GM18505 (cell line): ENCODE measurements around the gene CLSTN2.

Source experiments
- ATAC-seq: cut with Tn5 transposase; IDR thresholded peaks from one replicate; pipeline ENCODE4 v1.9.1; 2021; ENCODE audit not compliant: unreplicated experiment
- POLR2A ChIP-seq: IDR thresholded peaks from 4 replicates; pipeline ENCODE4 v1.6.1; 2011; ENCODE audit warnings: borderline replicate concordance; ENCODE audit not compliant: insufficient read depth, insufficient read length; ENCODE audit errors: extremely low read depth

The CLSTN2 gene

GRCh38 chr3:140522653-140523380 is 587.8 kb downstream of the CLSTN2 start:
- TF ChIP-seq POLR2A = no peak
- ATAC-seq = no peak

DNA sequence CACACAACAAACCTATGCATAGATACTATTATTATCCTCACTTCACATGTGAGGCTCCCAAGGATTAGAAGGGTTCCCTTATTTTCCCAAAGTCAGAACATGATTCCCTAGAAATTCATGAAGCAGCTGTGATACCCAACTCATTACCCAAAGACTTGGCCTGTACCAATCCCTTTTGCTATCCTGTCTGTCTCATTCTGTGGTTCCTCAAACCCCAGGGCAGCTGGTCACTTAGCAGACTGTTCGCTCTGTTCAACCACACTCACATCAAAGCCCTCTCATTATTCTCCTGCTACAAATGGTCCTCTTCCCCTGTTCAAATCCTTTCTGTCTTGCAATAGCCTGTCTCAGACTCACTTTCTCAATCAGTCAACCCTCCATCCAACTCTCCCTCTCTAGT is 588.6 kb downstream of the CLSTN2 start:
- ATAC-seq = no peak
- no peak for TF ChIP-seq POLR2A

DNA sequence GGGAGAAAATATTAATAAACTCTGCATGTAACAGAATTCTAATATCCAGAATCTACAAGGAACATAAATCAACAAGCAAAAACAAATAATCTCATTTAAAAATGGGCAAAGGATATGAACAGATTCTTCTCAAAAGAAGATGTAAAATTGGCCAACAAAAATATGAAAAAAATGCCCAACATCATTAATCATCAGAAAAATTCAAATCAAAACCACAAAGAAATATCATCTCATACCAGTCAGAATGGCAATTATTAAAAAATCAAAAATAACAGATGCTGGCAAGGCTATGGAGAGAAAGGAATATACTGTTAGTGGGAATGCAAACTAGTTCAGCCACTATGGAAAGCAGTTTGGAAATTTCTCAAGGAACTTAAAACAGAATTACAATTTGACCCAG is 592.2 kb downstream of the CLSTN2 start:
- TF ChIP-seq POLR2A = no peak
- no peak for ATAC-seq

GRCh38 chr3:140529096-140529495 is 594.1 kb downstream of the CLSTN2 start:
- ATAC-seq = no peak
- no peak for TF ChIP-seq POLR2A

DNA sequence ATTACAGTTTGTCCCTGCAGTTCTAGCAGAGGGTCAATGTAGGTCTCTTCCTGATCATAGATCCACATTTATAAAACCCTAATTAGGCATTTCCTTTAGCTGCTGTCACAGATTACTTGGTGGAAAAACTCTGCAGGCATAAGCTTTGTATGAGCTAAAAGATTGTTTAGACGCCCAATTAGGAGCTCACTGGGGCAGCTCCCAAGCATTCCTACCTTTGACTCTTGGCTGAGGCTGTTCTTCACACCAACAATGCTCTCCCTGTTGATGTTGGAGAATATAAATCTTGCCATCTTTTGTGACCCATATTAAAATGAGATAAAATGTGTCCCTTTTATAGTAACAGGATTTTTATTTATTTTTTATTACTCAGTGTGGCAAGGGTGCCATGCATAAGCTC is 594.6 kb downstream of the CLSTN2 start:
- TF ChIP-seq POLR2A = no peak
- no peak for ATAC-seq

DNA sequence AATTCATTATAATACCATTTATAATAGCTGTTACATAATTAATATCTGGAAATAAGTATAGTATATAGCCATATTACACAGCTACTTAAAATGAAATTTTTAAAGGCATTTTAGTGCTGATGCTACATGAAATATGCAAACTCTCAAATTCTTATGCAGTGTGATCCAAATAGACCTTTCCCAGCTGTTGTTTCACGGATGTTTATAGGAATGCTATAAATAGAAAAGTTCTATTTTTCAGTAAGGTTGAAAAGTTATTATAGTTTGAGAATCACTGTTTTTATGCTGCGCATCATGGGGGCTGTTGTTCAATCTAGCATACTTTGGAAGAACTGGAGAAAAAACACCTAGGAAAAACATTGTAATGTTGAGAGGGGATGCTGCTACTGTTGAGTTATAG is 595.1 kb downstream of the CLSTN2 start:
- TF ChIP-seq POLR2A = no peak
- ATAC-seq = no peak

GRCh38 chr3:140530603-140531002 is 595.6 kb downstream of the CLSTN2 start:
- ATAC-seq = no peak
- no peak for TF ChIP-seq POLR2A

- ATAC-seq = no peak
- TF ChIP-seq POLR2A = no peak
Observed at GRCh38 chr3:140532793-140533330, 597.9 kb downstream of the CLSTN2 start.

GRCh38 chr3:140536926-140537726 is 602.1 kb downstream of the CLSTN2 start:
- ATAC-seq = no peak
- no peak for TF ChIP-seq POLR2A

- no peak for TF ChIP-seq POLR2A
- ATAC-seq = no peak
Observed at GRCh38 chr3:140537727-140538082, 602.7 kb downstream of the CLSTN2 start.

DNA sequence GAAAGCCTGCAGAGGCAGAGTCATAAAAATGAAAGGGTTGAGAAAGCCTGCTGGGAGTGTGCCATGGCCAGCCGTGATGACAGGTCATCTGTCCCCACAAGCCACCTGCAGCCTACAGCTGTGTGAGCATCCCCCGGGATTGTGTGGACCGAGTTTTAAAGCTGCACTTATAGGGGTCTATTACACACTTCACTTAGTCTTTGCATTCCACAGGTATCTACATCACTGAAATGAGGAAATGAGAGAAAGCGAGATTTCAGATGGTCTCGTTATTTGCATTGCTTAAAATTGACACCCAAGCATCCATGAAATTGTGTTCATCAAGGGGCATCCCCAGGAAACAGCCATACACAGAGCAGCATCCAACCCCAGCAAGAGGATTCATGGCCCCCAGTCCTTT is 605.3 kb downstream of the CLSTN2 start:
- TF ChIP-seq POLR2A = no peak
- ATAC-seq = peak; percentile 80

DNA sequence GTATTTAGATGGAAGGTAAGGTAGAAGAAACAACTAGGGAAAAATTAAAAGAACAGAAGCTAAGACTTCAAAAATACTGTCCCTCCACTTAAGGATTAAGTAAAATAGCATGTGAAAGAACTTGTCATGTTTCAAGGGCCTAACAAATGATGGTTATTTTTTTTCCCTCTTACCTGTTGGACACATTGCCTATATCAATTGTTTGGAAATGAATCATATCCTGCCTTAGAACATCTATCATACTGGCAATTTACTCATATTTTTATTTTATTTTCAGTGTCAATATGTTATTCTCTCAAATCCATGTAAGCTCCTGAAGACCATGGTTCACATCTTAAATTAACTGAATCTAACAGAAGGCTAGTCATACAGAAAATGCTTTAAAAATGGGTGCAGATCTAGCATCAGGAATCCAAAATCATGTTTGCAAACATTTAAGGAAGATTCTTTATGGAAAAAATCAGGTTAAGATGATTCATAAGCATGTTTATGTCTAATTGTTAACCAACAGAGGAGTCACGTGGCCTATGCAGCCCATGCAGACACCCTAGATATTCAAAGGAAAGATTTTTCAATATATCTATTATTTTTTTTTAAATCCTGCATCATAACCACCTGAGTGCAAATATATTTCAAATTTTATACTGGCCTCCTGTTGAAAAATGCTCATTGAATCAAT is 607.1 kb downstream of the CLSTN2 start:
- TF ChIP-seq POLR2A = no peak
- no peak for ATAC-seq

GRCh38 chr3:140545197-140545596 is 610.2 kb downstream of the CLSTN2 start:
- ATAC-seq = no peak
- TF ChIP-seq POLR2A = no peak

DNA sequence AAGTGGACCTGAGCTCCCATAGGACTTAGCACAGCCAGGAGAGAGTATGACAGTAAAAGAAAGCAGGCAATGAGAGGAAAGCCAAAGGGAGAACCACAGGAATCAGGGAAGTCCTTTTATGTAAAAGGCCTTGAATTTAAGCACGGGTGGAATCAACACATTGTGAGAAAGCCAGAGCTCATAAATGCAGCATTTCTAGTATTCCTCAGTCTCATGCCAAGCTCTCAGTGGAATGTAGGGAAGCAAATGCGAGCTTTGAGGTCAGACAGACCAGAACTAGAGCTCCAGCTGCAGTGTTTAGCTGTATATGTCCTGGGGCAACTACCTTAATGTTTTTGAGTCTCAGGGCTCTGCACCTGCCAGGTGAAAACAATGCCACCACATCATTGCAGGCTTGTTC is 610.8 kb downstream of the CLSTN2 start:
- TF ChIP-seq POLR2A = no peak
- no peak for ATAC-seq

GRCh38 chr3:140546649-140547048 is 611.7 kb downstream of the CLSTN2 start:
- no peak for ATAC-seq

More at GRCh38 chr3:140546649-140547048, 611.7 kb downstream of the CLSTN2 start:
- TF ChIP-seq POLR2A = no peak
